Measurements from ENCODE around the gene THRB.

Gene THRB

DNA sequence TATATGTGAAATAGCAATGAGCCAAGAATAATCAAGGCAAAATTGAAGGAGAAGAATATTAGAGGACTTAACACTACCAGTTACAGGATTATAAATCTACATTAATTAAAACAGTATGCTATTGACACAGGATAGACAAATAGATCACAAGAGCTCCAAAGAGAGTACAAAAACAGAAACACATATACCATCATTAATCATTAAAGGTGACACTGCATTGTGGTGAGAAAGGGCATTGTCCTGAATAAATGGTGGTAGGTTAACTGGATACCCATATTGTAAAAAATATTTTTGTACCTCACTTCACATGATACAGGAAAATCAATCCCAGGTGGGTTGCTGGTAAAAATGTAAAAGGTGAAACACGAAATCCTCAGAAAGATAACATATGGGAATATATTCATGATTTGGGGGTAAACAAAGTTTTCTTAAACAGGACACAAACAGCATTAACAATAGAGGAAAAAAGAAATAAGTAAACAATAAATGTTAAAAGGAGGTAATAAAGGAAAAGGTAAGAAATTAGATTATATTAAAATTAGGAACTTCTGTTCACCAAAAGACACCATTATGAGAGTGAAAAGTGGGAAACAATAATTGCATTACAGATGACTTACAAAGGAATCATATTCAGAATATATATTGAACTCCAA is 145.2 kb downstream of the THRB start:
- no peak for DNase-seq (ENCODE audit: low read depth)

DNA sequence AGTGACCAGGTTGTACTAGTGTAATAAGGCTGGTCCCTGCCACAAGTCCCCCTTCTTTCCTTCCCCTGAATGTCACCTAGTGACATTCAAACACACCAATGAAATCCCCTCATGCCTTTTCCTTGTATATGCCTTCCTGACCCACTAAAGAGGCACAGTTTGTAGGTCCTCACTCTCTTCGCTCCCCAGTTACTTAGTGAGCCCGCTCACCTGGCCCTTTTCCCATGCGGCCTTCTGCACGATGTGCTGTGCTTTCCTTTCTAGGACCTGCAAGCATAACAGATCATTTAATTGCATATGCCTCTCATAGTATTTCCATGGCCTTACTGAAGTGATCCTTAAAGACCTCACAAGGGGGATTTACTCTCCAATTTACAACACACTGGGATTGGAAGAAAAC is 146.3 kb downstream of the THRB start:
- DNase-seq (ENCODE audit: low read depth) = no peak

DNA sequence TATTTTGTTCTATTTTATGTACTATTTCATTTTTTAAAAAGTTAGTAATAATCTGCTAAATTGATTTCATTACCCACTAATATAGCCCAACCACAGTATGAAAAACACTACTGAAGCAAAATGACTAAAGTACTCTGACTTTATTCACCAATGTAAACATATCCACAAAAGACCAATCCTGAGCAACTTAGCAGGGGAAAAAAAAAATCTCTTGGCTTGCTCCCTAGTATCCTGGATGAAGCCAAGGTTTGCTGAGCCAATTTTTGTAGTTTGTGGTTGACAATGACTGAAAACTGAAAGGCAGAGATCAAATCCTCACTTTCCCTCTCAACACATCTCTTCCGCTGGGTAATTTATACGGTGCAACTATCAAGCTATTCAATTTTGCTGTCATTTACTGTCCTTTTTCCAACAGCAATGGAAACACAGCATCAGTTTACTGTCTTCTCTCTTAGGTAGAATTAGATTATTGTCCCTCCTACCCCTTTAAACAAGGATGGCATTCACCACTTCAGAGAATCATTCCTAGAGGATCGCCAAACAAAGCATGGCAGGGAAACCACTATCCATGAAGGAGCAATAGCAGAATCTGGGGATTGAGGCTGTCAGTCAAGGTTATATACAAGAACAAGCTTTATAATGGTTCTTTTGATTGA is 149.7 kb downstream of the THRB start:
- no peak for DNase-seq (ENCODE audit: low read depth)

DNA sequence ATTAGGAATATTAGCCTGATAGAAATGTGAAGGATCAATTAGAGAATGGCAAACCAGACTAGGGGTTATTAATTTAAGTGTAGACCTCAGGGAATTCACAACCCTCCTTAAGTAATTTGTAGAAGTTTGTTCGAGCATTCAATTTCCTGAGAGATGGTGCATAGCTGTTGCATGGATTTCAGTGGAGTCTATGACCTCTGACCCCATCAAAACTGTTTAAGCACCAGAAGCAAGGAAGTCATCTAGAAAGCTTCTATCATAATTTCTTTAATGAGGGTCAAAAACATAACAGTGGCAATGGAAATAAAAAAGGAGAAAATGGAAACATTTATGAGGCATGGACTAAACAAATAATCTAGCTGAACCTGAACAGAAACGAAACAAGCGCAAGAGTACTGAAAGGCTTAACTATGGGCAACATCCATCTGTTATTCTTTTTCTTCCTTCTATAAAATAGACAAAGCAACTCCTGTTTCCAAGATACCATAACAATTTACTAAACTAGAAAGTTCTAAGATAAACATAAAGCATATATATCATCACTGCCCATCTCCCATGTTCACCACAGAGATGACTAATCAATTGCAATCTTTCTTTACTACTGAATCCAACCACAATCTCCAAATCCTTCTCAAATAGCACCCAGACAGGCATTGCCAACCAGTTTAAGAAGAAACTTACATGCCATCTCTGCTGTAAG is 151.4 kb downstream of the THRB start:
- DNase-seq (ENCODE audit: low read depth) = no peak

DNA sequence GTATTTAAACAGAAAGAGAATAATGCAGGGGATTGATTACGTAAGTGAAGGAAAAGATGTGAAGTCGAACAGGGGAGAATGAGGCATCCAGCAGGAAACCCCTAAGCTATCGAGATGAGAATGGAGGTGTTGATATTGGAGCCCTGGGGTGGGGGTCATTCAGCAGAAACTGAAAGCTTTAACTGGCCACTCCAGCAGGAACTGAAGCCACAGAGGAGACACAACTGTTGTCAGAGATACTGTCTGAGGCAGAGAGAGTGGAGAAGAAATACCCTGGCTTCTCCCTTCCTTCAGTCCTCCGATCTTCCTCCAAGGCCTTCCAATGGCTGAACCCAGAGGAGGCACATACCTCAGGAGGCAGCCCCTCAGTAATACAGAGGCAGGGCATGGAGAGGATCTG is 152.4 kb downstream of the THRB start:
- no peak for DNase-seq (ENCODE audit: low read depth)

DNA sequence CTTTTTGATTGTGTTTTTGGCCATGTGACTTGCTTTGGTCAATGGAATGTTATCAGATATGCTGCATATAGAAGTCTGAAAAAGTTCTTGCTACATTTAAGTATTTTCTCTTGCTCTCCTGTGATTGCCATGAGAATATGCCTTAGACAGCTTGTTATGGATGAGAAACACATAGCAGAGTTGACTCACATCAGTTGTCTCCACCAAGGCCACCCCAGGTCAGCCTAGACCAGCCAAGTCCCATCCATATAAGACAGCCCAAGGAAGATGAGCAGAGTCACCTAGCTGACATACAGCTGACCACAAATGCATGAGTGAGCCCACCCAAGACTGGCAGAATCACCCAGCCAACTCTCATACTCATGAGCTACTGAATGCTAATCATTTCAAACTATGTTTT is 153.0 kb downstream of the THRB start:
- DNase-seq (ENCODE audit: low read depth) = no peak

DNA sequence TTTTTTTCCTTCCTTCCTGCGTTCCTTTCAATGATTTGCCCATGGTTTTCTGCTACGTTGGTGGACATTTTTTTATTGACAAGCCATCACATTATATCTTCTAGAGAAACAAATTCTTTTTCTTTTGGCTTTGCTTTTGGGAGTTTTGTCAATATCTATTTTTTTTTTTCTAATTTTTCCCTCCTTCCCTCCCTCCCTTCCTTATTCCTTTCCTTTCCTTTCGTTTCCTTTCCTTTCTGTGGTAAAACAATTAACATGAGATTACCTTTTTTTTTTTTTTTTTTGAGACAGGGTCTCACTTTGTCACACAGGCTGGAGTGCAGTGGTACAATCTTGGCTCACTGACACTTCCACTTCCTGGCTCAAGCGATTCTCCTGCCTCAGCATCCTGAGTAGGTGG is 153.7 kb downstream of the THRB start:
- no peak for DNase-seq (ENCODE audit: low read depth)

DNA sequence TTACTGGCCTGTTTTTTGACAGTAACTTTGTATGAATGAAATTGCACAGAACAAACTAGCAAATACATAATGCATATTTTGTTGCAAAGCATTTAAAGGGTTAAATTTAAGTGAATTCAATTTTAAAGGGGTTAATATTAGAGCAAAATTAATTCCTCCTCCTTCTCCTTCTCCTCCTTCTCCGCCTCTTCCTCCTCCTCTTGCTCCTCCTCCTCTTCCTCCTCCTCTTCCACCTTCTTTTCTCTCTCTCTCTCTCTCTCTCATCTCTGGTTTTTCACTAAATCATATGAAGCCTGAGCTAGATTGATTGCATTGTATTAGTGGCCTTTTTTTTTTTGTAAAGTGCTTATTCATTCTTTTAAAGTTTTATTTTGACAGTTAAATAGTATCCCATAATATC is 154.5 kb downstream of the THRB start:
- DNase-seq (ENCODE audit: low read depth) = no peak

DNA sequence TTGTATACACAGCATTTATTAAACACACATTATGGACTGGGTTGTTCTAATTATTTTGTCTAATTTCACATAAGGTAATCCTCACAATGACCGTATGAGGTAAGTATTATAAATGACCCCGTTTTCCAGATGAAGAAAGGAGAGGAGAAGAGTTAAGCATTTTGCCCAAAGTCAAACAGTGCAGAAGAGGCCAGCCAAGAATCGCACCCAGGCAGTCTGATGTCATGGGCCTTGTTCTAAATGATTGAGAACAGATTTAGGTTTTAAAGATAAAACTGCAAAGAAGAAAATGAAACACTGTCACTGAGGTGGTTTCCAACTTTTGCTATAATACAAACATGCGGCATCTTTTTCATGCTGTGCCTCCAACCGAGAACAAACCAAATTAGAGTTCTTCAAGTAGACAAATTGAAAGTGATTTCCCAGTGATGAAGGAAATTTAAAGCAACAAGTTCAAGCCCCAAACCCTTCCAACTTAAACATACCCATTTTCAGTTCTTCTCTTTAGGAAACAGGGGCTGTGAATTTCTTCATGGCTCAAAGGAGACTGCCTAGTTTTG is 155.3 kb downstream of the THRB start:
- no peak for DNase-seq (ENCODE audit: low read depth)

DNA sequence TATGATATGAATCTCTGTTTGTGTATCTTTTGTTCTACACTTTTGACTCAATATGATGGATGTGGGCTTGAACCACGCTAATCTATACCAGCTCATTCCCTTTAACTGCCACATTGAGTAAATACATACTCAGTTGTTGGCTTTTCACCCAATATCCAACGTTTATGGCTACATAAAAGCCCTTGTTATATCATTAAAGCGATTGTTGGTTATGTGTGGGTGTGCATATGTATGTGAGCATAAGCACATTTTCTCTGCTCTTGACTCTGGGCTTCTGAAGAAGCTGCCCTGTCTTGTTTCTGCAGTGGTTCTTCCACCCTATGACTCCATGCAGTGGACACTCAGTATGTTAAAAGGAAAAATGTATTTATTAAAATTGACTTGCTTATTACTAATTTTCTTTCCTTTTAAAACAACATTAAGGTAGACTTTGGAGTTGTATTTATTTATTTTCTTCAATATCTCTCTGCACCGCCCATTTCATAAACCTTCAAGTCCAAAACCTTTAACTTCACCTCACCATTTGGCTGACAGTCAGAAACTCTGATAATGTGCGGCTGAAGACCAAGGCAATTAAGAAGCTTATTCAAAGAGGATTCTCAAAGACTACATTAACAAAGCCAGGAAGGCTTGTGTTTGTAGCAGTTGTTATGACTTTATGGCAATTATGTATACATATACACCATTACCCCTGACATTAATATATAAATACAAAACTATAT is 156.1 kb downstream of the THRB start:
- no peak for DNase-seq (ENCODE audit: low read depth)

DNA sequence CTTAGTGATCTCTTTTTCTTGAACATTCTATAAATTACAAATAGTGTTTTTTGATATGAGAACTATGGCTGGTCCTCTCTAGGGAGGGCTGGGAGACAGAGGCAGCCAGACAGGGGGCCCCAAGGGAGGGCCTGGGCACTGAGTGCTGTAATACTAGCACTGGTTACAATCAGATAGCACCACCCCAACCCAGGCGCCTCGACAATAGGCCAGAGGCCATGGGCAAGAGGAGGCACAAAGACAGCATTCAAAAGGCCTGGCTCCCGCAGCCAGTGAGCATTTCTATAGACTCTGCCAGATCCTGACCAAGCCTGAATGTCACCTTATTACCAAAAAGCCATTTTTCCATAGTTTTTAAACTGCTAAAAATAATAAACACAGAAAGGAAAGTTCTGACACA is 158.5 kb downstream of the THRB start:
- DNase-seq (ENCODE audit: low read depth) = no peak

DNA sequence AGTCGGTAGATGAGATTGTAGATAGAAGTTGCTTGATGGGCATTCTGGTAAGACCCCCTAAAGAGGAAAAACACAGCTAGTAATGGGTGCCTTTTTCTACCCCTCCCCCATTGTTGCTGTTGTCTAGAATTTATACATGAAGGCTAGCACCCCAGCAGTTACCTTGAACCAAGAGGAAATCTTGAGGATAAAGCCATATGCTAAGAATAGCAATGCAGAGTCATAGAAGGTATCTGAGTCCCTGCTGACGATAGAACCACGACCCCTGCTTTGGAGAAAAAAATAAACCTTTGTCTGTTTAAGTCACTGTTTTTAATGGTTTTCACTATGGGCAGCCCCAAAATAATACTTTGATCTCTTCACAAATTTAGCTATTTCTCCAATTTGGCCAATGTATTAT is 162.6 kb downstream of the THRB start:
- no peak for DNase-seq (ENCODE audit: low read depth)

DNA sequence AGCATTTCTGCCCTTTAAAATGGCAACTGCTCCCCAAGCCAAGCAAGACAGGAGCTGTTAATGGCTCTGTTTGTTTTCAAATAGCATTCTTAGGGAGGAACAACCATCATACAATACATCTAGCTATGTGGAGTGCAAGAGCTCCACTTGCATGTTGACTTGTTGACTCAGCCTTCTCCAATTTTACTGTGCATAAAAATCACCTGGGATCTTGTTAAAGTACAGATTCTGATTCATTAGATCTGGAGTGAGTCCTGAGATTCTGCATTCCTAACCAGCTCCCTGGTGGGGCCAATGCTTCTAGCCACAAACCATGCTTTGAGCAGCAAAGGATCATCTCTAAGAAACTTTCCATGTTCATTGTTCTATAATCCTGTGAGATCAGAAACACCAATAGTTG is 171.4 kb downstream of the THRB start:
- DNase-seq (ENCODE audit: low read depth) = no peak

DNA sequence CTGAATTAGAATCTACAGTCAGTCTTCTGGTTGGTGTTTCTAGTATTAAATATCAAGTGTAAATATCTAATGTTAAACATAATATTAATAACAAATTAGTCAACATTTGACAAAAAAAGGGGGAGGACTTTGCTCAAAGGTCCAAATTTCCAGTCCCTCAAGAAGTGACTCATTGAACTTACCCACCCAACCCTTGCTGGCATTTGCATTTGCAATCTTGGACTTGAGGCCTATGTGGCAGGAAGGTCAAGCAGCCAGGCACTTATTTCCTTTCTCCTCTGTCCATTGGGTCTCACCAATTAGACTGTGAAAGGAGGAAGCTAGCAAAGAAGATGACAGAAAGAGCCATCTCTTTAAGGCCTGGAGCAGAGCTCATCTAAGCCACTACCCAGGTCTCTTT is 174.0 kb downstream of the THRB start:
- DNase-seq (ENCODE audit: low read depth) = no peak

DNA sequence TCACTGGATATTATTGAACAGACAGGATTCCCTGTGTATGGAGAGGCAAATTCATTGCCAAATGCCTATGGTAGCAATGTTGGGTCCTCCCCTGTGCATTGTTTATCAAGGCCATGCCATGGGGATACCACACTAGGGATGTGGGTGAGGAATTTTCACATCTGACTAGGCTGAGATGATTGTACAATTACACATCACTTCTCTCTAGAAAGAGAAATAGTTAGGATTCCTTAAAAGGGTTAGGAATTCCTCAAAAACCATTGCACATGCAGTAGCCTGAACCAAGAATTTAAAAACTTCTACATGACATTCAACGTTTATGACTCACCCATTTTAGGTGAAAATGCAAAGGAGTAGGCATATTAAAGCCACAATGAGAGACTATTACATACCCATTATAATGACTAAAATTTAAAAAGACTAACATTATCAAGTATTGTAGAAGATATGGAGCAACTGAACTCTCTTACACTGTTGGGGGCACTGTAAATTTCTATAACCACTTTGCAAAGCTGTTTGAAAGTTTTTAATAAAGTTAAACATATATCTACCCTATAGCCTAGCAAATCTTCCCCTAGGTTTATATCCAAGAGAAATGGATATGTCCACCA is 175.9 kb downstream of the THRB start:
- no peak for DNase-seq (ENCODE audit: low read depth)

DNA sequence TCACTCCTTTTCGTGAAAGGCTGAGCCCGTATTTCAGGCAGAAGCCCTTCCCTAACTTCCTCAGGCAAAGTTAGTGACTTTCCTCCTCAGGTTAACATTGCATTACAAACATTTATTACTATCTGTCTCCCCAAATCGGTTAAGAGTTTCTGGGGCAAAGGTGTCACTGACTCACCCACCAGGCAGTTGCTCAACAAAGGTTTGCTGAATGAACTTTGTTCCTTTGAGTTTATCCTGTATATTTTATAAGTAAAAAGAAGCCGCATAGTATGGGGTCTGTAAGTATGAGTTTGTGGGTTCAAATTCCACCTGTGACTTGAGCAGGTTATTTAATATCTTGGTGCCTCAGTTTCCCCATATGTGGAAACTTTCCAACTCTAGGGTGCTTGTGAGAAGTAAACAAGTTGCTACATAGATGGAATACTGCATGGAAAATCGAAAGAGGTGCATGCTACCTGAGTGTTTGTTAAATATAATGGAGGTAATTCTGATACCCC is 177.7 kb downstream of the THRB start:
- DNase-seq (ENCODE audit: low read depth) = no peak

DNA sequence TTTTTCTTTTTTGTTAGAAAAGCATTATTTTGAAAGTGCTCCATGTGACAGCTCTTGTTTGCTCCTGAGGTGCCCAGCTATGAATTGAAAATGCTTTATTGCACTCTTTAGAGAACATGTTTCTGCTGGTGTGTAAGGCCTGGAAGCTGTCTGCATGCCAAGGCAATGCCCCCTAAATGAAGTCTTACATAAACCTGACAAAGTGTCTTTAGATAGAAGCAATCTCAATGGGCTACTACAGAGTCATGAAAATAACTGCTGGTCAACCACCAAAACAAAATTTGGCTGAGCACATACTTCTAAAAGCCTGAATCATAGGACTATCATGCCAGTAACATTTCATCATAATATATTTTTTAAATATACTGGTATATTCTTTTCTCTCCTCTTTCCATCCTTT is 178.7 kb downstream of the THRB start:
- DNase-seq (ENCODE audit: low read depth) = no peak

DNA sequence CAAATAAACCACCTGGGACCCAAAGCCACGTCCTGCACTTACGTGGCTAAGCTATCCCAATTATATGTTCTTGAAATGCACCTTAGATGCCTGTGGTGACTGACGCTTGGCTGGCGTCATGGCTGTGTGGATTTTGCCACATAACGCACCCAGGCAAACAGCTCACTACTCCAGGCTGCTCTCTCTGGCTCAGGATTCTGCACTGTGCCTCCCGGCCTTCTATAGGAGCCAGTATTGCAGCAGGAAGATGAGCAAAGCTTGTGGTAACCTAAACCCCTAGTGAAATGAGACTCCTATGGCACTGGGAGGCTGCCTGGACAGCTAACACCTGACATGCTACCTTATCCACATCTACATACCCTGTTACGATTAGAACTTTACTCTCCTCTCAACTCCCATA is 179.3 kb downstream of the THRB start:
- DNase-seq (ENCODE audit: low read depth) = no peak

DNA sequence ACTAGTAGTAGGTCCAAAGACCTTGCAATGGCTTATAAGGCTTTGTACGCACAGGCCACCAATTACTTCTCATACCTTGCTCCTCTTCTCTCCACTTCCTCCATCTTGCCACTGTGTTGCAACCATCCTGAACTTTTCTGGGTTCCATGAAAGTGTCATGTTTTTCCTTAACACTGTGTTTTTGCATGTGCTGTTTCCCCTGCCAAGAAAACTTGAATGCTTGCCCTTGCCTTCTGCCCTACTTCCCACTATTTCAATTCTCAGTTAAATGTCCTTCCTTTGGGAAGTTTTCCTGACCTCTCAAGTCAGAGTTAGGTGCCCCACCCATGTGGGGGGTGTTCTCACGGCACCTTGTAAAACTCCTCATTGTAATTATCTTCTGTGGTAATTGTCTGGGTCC is 182.8 kb downstream of the THRB start:
- DNase-seq (ENCODE audit: low read depth) = no peak

DNA sequence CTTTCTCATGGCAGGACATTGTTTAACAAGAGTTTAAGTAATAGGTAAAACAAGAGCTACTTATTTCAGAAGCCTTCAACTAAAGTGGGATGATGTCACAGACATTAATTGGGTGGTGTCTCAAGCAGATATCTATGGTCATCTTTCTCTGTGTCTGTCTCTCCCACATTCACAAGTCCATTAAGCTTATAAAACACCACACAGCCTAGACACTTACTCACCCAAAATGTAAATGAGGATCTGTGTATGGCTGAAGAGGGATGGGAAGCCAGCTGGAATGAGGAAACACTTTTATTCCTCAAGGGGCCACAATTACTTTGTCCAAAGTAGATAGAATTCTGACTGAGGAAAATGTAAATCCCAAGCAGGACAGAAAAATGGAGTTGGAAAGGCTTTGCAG is 183.8 kb downstream of the THRB start:
- DNase-seq (ENCODE audit: low read depth) = no peak

DNA sequence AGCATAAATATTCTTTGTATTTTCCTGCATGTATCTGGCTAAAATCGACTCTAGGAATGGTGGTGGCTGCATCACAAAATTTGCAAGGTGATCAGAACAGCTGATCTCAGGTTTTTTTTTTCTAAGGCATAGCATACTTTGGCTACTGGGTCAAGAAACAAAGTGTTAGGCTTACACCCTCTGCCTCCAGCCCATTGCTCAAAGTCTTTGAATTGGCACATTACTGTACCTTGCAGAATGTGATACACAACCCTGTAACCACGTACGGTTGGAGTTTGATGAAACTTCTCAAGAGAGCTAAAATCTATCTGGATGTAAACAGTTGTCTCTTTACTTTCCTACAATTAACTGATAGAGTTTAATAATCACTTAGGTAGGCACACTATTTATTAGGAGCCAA is 188.1 kb downstream of the THRB start:
- no peak for DNase-seq (ENCODE audit: low read depth)

Measured in GM04504 (cell line).